HG02763 (cell line): ENCODE data around the gene RPL35A.
"Not testable (repeated sequence)": the region's sequence is repeated elsewhere in the genome, so short reads cannot be mapped to it uniquely, and the experiment has no call there.

ENCODE experiments used
- ATAC-seq: cut with Tn5 transposase; IDR thresholded peaks from one replicate; pipeline ENCODE4 v1.9.1; 2021; ENCODE audit warnings: mild to moderate bottlenecking, moderate library complexity; ENCODE audit not compliant: unreplicated experiment

The RPL35A gene

DNA sequence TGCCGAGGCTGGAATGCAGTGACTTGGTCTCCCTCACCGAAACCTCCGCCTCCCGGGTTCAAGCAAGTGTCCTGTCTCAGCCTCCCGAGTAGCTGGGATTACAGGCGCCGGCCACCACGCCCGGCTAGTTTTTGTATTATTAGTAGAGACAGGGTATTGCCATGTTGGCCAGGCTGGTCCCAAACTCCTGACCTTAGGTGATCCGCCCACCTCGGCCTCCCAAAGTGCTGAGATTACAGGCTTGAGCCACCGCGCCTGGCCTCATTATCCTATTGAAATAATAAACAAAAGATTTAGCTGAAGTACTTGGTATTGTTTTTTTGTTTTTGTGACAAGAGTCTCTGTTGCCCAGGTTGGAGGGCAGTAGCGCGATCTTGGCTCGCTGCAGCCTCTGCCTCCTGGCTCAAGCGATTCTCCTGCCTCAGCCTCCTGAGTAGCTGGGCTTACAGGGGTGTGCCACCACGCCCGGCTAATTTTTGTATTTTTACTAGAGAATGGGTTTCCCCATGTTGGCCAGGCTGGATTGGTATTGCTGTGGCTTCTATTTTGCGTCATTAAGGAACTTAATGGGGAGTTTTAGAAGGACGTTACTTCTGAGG lies 1.5 kb downstream of the RPL35A start:
- no peak for ATAC-seq

DNA sequence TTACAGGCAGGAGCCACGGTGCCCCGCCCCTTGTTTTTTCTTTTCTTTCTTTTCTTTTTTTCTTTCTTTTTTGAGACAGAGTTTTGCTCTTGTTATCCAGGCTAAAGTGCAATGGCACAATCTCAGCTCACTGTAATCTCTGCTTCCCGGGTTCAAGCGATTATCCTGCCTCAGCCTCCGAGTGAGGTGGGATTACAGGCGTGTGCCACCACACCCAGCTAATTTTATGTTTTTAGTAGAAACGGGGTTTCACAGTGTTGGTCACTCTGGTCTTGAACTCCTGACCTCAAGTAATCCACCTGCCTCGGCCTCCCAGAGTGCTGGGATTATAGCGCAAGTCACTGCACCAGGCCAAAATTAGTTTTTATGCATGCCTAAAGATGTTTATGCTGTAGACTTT lies 2.5 kb downstream of the RPL35A start:
- no peak for ATAC-seq

DNA sequence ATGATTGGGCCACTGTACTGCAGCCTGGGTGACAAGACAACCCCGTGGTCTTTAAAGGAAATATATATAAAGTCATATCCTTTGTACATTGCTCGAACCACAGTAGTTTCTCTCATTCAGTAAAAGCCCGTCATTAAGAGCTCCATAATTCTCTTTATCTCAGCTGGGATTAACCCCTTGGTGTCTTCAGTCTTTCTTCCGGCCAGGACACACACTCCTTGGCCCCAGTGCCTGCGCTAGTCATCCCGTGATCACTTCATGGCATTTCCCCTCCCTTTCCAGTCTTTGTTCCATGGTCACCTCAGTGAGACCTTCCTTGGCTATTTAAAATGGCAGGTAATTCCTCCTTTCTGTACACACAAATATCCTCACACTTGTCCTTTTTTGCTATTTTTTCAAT lies 3.3 kb downstream of the RPL35A start:
- no peak for ATAC-seq

DNA sequence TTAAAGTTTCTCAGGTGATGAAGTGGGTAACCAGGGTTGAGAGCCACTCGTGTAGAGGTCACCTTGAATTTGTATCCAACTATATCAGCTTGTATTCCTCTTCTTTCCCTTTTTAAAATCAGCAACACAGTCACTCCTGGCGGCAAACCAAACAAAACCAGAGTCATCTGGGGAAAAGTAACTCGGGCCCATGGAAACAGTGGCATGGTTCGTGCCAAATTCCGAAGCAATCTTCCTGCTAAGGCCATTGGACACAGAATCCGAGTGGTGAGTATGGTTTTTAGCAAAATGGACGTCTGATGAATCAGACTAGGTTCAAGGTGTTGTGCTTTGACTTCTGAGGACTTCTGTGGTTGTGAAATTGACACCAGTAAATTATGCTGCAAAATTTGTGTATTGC lies 3.9 kb downstream of the RPL35A start:
- ATAC-seq, result no peak

DNA sequence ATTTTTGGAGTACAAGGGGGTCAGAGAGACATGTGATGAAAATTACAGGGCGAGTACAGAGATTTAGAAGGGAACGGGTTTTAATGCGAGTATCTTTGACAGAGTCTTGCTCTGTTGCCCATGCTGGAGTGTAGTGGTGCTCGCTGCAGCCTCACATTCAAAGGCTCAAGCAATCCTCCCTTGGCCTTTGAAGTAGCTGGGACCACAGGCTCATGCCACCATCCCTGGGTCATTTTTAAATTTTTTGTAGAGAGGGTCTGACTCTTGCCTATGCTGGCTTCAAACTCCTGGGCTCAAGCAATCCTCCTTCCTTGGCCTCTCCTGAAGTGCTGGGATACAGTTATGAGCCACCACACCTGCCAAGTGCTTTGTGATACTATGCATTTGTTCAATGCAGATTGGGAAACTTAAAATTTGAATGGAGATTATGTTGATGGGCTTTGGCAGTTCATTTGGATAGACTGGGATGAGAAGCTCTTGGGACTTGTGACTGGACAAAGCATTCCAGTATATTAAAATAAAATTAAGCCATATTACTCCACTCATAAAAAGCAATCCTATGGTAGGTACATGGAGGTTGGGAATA lies 6.0 kb downstream of the RPL35A start:
- no peak for ATAC-seq

DNA sequence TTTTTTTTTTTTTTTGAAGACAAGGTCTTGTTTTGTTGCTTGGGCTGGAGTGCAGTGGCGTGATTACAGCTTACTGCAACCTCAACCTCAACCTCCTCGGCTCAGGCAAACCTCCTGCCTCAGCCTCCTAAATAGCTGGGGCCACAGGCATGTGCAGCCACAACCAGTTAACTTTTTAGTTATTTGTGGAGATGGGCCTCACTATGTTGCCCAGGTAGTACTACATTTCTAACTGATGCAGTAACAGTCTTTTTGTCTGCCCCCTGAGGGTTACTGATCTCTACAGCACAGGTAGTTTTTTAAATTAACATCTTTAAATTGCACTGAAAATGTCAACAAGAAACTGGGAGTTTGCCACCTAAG lies 6.6 kb downstream of the RPL35A start:
- no peak for ATAC-seq

DNA sequence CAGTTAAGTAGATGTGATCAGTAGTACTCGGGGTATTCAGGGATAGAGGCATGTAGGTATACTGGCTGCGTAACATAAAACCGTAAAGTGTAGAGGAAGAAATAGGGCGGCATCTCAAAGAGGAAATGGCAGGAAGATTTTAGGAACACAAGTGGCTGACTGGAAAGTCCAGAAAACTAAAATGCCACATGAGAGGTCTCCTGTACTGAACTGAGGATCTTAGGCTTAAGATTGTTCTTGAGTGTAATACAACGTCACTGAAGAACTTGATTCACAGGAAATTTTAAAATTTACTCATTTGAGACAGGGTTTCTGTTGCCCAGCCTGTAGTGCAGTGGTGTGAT lies 7.8 kb downstream of the RPL35A start:
- ATAC-seq, result no peak

DNA sequence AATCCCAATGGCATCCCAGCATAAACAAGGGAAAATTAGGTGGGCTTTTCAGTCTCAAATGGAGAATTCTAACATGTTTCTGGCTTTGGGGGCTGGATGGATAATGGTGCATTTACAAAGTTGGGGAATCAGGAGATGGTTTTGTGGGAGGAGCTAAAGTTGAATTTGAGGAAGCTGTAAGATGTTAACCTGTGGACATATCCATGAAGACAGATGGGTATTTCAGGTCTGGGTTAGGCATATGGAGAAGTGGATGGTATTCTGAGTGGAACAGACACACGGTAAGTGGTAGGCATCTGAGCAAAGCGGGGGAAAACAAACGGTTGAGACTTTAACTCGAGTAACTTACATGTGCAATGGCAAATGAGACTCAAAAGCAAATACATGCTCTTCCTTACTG lies 8.4 kb downstream of the RPL35A start:
- no peak for ATAC-seq

DNA sequence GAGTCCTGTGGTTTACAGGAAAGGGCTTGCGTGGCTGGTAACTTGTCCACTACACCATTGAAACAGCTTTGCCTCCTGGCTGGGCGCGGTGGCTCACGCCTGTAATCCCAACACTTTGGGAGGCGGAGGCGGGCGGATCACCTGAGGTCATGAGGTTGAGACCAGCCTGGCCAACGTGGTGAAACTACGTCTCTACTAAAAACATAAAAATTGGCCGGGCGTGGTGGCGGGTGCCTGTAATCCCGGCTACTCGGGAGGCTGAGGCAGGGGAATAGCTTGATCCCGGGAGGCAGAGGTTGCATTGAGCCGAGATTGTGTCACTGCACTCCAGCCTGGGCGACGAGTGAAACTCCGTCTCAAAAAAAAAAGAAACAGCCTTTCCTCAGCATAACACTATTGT lies 8.9 kb downstream of the RPL35A start:
- ATAC-seq, result not testable (repeated sequence)

DNA sequence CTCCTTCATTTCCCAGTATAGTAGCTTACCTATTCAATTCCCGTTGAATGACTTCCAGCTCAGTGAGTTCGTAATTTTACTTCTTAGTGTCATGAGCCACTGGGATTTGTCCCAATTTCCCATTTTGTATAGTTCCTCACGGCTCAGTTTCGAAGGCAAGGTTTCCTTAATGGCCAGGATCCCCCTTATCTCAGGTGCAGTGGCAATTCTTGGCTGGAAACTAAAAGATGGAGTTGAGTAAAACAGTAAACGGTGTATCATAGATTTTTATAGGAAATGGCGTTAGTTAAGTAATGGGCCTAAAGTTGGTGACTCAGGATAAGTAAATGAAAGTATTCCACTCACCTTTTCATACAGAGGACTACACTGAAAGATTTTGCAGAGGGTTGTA lies 9.5 kb downstream of the RPL35A start:
- no peak for ATAC-seq

DNA sequence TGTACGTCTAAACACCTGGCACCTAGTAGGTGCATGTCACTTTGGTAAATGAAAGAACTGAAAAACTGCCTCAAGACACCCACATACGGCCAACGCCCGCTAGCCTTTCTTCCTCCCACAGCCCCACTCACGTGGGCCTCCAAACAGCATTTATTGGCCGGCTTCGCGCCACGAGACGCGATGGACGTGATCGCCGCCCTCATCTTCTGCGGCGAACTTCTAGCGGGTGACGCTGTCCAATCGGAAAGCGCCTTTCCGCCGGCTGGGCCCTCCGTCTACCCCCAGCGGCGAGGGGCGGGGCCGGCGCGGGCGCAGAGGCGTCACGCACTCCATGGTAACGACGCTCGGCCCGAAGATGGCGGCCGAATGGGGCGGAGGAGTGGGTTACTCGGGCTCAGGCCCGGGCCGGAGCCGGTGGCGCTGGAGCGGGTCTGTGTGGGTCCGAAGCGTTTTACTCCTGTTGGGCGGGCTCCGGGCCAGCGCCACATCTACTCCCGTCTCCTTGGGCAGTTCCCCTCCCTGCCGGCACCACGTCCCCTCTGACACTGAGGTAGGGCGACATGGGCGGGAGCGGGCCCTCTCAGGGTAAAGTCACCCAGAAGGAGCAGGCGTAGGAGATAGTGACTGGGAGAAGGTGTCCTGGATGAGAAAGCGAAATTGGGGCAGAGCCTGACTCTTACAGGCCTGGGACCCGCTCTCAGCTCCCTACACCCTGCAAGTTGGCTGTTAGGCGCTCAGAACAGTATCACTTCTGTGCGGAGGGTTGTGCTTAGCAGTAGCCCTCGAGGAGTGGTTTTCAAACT lies 10.1 kb downstream of the RPL35A start, which contains the start of gene LMLN:
TSS of gene LMLN (plus strand) at position 327 of the 803 bp plus-strand sequence. CDS start at position 356, 29 bp downstream.
- ATAC-seq, result peak; percentile 98

DNA sequence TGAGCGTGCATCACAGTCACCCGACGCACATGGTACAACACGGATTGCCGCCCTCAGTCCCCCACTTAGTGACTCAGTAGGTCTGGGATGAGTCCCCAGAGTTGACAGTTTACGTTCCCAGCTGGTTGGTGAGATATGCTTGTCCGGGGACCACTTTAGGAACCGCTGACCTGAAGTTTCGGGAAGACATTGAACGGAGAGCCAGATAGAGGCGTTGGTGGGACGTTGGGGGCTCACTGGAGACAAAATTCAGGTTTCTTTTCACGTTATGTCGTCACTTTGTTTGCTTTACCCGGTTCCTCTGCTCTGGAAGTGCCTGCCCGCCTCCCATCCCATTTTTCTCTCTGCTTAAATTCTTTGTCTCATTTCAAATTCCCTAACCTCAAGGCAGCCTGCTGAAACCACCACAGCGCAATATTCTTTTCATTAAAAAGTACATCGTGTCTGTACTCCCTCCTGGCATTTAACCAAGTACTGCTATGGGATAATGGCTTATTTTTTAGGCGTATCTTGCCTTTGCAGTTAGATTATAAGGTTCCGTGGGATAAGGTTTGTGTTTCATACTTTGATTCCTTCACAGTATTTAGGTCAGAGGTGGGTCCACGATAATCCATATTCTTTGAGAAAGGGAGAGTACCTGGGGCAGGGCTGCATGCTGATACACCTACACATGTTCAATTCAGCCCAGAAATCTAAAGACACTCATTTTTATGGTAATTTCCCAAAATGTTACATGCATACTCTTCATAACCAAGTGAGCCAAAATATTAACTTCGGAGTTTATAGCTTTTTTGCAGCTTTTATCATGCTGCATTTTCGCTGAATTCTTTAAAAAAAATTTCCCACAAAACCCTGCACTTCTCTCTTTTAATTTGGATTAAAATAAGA lies 10.9 kb downstream of the RPL35A start:
- ATAC-seq, result no peak

DNA sequence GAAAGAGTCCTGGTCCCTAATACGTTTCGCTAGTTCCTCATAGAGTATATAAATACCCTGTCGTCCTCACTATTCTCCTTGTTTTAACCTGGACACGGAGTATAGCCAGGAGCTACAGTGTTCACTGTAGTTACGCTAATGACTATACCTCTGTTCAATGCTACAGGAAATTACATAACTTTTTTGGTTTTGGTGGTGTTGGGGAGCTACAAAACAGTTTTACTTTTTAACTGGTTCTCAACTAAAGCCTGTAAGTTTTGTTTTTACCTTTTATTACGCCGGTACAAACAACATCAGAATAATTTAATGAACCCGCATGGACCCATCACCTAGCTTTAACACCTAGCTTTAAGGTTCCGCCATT lies 11.6 kb downstream of the RPL35A start:
- no peak for ATAC-seq

DNA sequence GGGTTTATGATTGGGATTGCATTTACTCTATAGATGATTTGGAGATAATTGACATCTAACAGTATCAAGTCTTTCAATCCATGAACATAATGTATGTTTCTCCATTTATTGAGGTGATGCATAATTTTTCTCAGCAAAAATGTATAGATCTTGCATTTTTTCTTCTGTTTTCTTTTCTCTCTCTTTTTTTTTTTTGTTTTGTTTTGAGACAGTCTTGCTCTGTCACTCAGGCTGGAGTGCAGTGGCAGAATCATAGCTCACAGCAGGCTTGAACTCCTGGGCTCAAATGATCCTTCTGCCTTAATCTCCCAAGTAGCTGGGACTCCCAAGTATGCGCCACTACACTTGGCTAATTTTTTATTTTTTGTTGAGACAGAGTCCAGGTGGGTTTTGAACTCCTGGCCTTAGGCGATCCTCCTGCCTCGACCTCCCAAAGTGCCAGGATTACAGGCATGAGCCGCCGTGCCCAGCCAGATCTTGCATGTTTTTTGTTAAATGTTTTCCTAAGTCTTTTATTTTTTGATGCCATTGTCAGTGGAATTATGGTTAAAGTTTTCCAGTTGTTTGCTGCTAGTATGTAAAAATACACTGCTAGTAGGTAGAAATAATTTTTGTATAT lies 13.1 kb downstream of the RPL35A start:
- ATAC-seq, result no peak

DNA sequence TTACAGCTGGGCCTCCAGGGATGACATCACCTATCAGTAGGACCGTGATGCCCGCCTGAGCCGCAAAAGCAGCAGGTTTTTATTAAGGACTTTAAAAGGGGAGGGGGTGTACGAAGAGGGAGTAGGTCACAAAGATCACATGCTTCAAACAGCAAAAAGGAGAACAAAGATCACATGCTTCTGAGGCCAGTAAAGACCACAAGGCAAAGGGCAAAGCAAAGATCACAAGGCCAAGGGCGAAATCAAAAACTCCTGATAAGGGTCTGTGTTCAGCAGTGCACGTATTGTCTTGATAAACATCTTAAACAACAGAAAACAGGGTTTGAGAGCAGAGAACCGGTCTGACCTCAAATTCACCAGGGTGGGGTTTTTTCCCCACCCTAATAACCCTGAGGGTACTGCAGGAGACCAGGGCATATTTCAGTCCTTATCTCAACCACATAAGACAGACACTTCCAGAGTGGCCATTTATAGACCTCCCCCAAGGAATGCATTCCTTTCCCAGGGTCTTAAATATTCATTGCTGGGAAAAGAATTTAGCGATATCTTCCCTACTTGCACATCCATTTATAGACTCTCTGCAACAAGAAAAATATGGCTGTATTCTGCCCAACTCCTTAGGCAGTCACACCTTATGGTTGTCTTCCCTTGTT lies 17.5 kb downstream of the RPL35A start:
- not testable (repeated sequence) for ATAC-seq

DNA sequence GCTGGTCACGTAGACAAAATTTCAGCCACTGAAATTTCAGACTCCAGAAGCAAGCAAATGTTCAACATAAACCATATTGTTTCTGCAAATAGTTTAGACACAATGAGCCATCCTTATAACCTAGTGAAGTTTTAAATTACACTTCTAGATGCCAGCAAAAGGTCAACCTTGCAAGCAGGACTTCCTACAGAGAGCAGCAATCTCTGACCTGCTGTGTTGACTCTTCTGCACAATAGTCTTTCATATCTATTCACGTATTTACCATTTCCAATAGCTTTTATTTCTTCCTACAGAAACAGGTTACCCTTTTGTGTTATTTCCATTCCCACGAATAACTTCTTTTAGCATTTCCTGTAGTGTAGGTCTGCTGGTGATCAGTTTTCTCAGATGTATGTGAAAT lies 20.6 kb downstream of the RPL35A start:
- no peak for ATAC-seq

DNA sequence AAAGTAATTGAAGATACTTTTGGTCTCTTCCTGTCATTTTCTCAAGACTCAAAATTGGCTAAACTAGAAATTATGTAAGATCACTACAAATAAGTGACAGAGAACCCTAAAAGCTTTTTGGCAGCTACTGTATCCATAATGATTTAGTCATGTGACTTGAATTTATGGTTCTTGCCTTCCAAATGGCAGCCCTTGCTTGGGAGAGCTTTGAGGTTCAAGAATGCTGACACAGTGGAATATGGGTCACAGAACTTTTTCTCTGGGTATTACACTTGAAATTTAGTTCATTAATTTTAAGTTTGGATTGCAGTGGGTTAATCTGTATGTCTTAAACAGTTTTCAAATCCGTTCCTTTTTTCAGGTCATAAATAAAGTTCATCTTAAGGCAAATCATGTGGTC lies 24.0 kb downstream of the RPL35A start:
- ATAC-seq, result no peak

DNA sequence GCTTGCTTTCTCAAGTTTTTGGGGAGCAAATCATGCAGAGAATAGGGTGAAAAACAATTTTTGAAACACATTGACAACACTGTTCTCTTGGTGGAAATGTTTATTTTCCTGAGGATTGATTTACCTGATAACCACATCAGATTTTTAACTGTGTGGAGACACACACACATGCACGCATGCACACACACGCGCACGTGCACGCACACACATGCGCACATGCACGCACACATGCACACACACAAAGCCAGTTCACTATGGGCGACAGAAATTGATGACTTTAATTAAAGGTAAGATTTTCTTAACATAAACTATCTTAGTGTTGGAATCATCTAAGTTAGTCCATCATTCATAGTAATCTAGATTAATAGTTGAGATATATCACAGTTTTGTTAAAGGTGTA lies 25.3 kb downstream of the RPL35A start:
- no peak for ATAC-seq

DNA sequence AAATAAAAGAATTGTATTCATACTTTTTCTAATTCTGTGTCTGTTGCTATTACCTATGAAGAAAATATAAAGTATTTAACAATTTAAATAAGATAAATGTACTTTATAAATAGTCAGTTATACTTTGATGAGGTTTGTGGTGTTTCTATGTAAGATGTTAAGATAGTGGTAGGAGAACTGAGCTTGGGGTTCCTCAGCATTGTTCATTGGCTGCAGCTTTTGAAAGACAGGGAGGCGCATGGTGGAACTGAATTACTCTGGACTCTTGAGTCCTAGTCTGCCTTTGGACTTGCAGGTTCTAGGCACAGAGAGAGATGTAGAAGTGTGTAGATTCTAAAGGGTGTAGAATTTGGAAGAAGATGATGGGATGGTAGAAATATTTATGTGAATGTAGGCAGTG lies 33.1 kb downstream of the RPL35A start:
- ATAC-seq, result no peak

DNA sequence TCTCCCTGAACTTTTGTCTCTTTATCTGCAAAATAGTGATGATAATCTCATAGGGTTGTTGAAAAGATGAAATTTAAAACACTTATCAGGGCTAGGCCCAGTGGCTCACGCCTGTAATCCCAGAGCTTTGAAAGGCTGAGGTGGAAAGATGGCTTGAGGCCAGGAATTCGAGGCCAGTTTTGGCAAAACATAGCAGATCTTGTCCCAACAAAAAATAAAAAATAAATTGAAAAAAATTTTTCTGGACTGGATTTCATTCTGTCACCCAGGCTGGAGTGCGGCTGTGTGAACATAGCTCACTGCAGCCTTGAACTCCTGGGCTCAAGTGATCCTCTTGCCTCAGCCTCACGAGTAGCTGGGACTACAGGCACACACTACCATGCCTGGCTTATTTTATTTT lies 39.7 kb downstream of the RPL35A start:
- no peak for ATAC-seq

DNA sequence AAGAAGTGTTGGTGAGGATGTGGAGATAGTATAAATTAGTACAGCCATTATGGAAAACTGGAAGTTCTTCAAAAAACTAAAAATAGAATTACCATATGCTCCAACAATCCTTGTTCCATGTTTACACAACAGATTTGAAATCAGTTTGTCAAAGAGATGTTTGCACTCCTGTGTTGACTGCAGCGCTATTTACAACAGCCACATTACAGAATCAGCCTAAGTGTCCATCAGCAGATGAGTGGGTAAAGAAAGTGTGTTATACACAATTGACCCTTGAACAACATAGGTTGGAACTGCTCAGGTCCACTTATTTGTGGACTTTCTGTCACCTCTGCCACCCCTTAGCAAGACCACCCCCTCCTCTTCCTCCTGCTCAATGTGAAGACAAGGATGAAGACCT lies 44.7 kb downstream of the RPL35A start:
- ATAC-seq, result no peak
